Measurements from ENCODE around the gene GRIPAP1.

GRIPAP1 gene, protein sequence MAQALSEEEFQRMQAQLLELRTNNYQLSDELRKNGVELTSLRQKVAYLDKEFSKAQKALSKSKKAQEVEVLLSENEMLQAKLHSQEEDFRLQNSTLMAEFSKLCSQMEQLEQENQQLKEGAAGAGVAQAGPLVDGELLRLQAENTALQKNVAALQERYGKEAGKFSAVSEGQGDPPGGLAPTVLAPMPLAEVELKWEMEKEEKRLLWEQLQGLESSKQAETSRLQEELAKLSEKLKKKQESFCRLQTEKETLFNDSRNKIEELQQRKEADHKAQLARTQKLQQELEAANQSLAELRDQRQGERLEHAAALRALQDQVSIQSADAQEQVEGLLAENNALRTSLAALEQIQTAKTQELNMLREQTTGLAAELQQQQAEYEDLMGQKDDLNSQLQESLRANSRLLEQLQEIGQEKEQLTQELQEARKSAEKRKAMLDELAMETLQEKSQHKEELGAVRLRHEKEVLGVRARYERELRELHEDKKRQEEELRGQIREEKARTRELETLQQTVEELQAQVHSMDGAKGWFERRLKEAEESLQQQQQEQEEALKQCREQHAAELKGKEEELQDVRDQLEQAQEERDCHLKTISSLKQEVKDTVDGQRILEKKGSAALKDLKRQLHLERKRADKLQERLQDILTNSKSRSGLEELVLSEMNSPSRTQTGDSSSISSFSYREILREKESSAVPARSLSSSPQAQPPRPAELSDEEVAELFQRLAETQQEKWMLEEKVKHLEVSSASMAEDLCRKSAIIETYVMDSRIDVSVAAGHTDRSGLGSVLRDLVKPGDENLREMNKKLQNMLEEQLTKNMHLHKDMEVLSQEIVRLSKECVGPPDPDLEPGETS

GRCh38 chrX:49002091-49002935 is at the start of gene GRIPAP1:
TSS of gene GRIPAP1 (minus strand) at chrX:49002264. CDS start at chrX:49002229, 35 bp downstream.
- DNase-seq = peak; percentile 84

- DNase-seq = no peak
These were observed 41.9 kb upstream of the GRIPAP1 start for GRCh38 chrX:49043987-49044281.

GRCh38 chrX:49043220-49043986 is 41.3 kb upstream of the GRIPAP1 start, which contains the start of gene TFE3:
TSS of gene TFE3 (minus strand) at chrX:49043357. CDS start at chrX:49043226, 131 bp downstream.
- DNase-seq = peak; percentile 97

DNA sequence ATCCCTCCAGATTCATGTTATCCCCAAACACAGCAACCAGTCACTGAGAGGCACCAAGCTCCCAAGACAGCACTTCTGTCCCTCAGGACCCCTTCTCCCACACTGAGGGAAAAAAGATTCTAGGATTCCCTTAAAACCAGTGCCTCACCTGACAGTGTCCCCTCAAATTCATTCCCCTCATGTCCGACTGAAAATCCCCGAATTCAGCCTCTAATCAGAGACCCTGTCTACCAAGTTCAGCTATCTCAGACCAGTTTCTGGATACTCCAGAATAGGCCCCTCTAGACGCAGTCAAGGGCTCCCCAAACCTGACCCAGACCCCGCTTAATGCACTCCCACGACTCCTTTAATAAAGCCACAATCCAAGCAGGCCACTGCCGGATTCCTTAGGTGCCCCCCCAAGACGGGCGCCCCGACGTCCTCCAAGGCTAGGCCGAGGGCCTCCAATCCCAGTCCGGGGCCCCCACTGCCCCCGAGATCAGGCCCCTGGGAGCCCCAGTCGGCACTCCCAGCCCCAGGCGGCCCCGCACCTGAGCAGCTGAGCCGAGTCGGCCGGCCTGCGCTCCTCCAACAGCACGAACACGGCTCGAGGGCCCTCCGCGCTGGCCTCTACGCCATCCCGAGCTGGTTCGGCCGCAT is 40.6 kb upstream of the GRIPAP1 start:
- no peak for DNase-seq

GRCh38 chrX:49041744-49042580 is 39.9 kb upstream of the GRIPAP1 start:
- no peak for DNase-seq

- DNase-seq = no peak
These were observed 38.4 kb upstream of the GRIPAP1 start for GRCh38 chrX:49040376-49040955.

- no peak for DNase-seq
These were observed 37.7 kb upstream of the GRIPAP1 start for GRCh38 chrX:49039598-49040375.

GRCh38 chrX:49037883-49038475 is 35.9 kb upstream of the GRIPAP1 start:
- DNase-seq = no peak

DNA sequence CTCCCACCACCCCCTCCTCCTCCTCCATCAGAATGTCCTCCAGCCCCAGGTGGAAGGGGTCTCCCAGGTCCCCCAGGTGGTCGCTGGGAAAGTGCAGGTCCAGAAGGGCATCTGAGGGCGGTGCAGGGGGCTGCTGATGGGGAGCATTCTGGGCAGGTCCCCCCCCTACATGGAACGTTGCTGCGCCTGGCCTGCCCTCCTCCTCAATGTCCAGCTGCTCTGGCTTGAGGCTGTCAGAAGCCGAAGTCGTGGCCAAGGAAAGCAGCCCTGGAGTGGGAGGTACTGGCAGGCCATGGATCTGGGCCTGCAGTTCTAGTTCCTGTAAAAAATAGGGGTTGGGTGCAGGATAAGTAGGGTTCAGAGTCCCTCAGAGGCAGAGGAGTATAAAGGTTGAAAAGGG is 28.2 kb upstream of the GRIPAP1 start:
- no peak for DNase-seq

GRCh38 chrX:49029876-49030275 is 27.8 kb upstream of the GRIPAP1 start:
- DNase-seq = no peak

GRCh38 chrX:49019599-49020249 is 17.7 kb upstream of the GRIPAP1 start:
- DNase-seq = no peak

DNA sequence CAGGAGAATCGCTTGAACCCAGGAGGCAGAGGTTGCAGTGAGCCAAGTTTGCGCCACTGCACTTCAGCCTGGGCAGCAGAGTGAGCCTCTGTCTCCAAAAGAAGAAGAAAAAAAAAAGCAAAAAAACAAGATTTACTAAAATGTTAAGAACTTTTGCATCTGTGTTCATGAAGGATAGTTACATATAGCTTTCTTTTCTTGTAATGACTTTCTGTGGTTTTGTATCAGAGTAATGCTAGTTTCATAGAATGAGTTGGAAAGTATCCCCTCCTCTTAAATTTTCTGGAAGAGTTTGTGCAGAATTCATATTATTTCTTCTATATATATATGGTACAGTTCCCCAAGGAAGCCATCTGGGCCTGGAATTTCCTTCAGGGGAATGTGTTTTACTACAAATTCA is 17.0 kb upstream of the GRIPAP1 start:
- no peak for DNase-seq

- no peak for DNase-seq
These were observed 1.6 kb upstream of the GRIPAP1 start for GRCh38 chrX:49003696-49004095.

- DNase-seq = peak; percentile 15
These were observed 458 bp downstream of the GRIPAP1 start for GRCh38 chrX:49001521-49002090.

GRCh38 chrX:49000636-49001035 is 1.4 kb downstream of the GRIPAP1 start:
- no peak for DNase-seq

GRCh38 chrX:48999030-48999429 is 3.0 kb downstream of the GRIPAP1 start:
- DNase-seq = no peak

- DNase-seq = no peak
These were observed 3.7 kb downstream of the GRIPAP1 start for GRCh38 chrX:48998391-48998790.

GRCh38 chrX:48997865-48998264 is 4.2 kb downstream of the GRIPAP1 start:
- DNase-seq = no peak

All from NCI-H2029 (cell line).